ENCODE measurements around the gene DDX59.

- no peak for TF ChIP-seq CTCF (IDR thresholded peaks at IDR 0.05; ENCODE audit: poor library complexity)
- TF ChIP-seq EZH2phosphoT487 (IDR thresholded peaks at IDR 0.05; ENCODE audit: low read depth, severe bottlenecking, unreplicated experiment): no peak
- no peak for TF ChIP-seq EZH2 (IDR thresholded peaks at IDR 0.05; ENCODE audit: borderline replicate concordance)
Observed at GRCh38 chr1:200640373-200640962, 29.2 kb downstream of the DDX59 start.
